ENCODE data around the gene POFUT2.

Gene POFUT2

GRCh38 chr21:45253180-45253579 lies 34.5 kb downstream of the POFUT2 start:
- Histone ChIP-seq H3K27ac (ENCODE audit: low read depth, low read length, poor library complexity, severe bottlenecking) (no peak overlapping the region), H2AFZ (ENCODE audit: low read length) (no peak overlapping the region)

GRCh38 chr21:45252448-45252925 lies 35.2 kb downstream of the POFUT2 start:
- no peaks in the 10 kb centered on the region for H4K20me1 ChIP-seq (ENCODE audit: insufficient read depth, low read length)
- H3K36me3 ChIP-seq (ENCODE audit: insufficient read depth, low read length), result no peaks in the 10 kb centered on the region
- no peak overlapping the region for H3K9ac ChIP-seq (ENCODE audit: low read length)
- H2AFZ ChIP-seq (ENCODE audit: low read length), result no peak overlapping the region
- H3K27ac ChIP-seq (ENCODE audit: low read depth, low read length, poor library complexity, severe bottlenecking), result no peak overlapping the region
- no peaks in the 10 kb centered on the region for H3K9me2 ChIP-seq (ENCODE audit: low read depth, low read length)
- TF ChIP-seq EZH2 (IDR thresholded peaks at IDR 0.05; ENCODE audit: borderline replicate concordance, low read length), result no peak
- H3K9me3 ChIP-seq (ENCODE audit: low read length), result no peaks in the 10 kb centered on the region
- H3K4me2 ChIP-seq (ENCODE audit: low read length), result no peak overlapping the region
- H3F3A ChIP-seq (ENCODE audit: insufficient read depth, low read length), result no peaks in the 10 kb centered on the region
- H3K27me3 ChIP-seq (ENCODE audit: insufficient read depth, low read length), result no peaks in the 10 kb centered on the region
- peaks cover 14% of the 10 kb centered on the region for H3K4me1 ChIP-seq (ENCODE audit: insufficient read depth, low read length, severe bottlenecking)
- no peak overlapping the region for H3K4me3 ChIP-seq (ENCODE audit: low read depth, low read length, poor library complexity, severe bottlenecking)
- H3K79me2 ChIP-seq (ENCODE audit: insufficient read depth, low read length), result no peaks in the 10 kb centered on the region

More at GRCh38 chr21:45253180-45253579, 34.5 kb downstream of the POFUT2 start:
- no peak overlapping the region for H3K9ac ChIP-seq (ENCODE audit: low read length)
- no peak overlapping the region for H3K4me2 ChIP-seq (ENCODE audit: low read length)
- H3K79me2 ChIP-seq (ENCODE audit: insufficient read depth, low read length), result no peaks in the 10 kb centered on the region
- H3K27me3 ChIP-seq (ENCODE audit: insufficient read depth, low read length), result no peaks in the 10 kb centered on the region
- H3K9me2 ChIP-seq (ENCODE audit: low read depth, low read length), result no peaks in the 10 kb centered on the region
- H4K20me1 ChIP-seq (ENCODE audit: insufficient read depth, low read length), result no peaks in the 10 kb centered on the region
- no peaks in the 10 kb centered on the region for H3F3A ChIP-seq (ENCODE audit: insufficient read depth, low read length)
- no peak overlapping the region for H3K4me3 ChIP-seq (ENCODE audit: low read depth, low read length, poor library complexity, severe bottlenecking)
- no peak for TF ChIP-seq CTCF (IDR thresholded peaks at IDR 0.05; ENCODE audit: low read length)
- TF ChIP-seq EZH2 (IDR thresholded peaks at IDR 0.05; ENCODE audit: borderline replicate concordance, low read length), result no peak
- H3K9me3 ChIP-seq (ENCODE audit: low read length), result no peaks in the 10 kb centered on the region
- no peaks in the 10 kb centered on the region for H3K36me3 ChIP-seq (ENCODE audit: insufficient read depth, low read length)
- peaks cover 14% of the 10 kb centered on the region for H3K4me1 ChIP-seq (ENCODE audit: insufficient read depth, low read length, severe bottlenecking)

- H3K9ac ChIP-seq (ENCODE audit: low read length), result no peak overlapping the region
- no peak overlapping the region for H3K4me3 ChIP-seq (ENCODE audit: low read depth, low read length, poor library complexity, severe bottlenecking)
- peaks cover 14% of the 10 kb centered on the region for H3K4me1 ChIP-seq (ENCODE audit: insufficient read depth, low read length, severe bottlenecking)
- H3F3A ChIP-seq (ENCODE audit: insufficient read depth, low read length), result no peaks in the 10 kb centered on the region
- H3K79me2 ChIP-seq (ENCODE audit: insufficient read depth, low read length), result no peaks in the 10 kb centered on the region
- H2AFZ ChIP-seq (ENCODE audit: low read length), result no peak overlapping the region
- H3K4me2 ChIP-seq (ENCODE audit: low read length), result no peak overlapping the region
- H3K9me3 ChIP-seq (ENCODE audit: low read length), result no peaks in the 10 kb centered on the region
- H4K20me1 ChIP-seq (ENCODE audit: insufficient read depth, low read length), result no peaks in the 10 kb centered on the region
- H3K36me3 ChIP-seq (ENCODE audit: insufficient read depth, low read length), result no peaks in the 10 kb centered on the region
- H3K27me3 ChIP-seq (ENCODE audit: insufficient read depth, low read length), result no peaks in the 10 kb centered on the region
- TF ChIP-seq CTCF (IDR thresholded peaks at IDR 0.05; ENCODE audit: low read length), result no peak
- TF ChIP-seq EZH2 (IDR thresholded peaks at IDR 0.05; ENCODE audit: borderline replicate concordance, low read length), result no peak
- H3K9me2 ChIP-seq (ENCODE audit: low read depth, low read length), result no peaks in the 10 kb centered on the region
- no peak overlapping the region for H3K27ac ChIP-seq (ENCODE audit: low read depth, low read length, poor library complexity, severe bottlenecking)
Observed at GRCh38 chr21:45251635-45252447, 35.9 kb downstream of the POFUT2 start.

Data from OCI-LY1 (cell line).